SJCRH30 (cell line): ENCODE measurements around the gene CAPN10. TPM values are rescaled to one million over a fixed set of nuclear protein-coding genes. Genes with fewer than 3 reads are reported as not detected.

Experiments
- DNase-seq, 2 experiments: peaks; one replicate each; pipeline ENCODE4 v3.0.0-alpha.2; 2015 to 2020
- H3K27ac ChIP-seq: fragments of 250-450 bp; sonication (Bioruptor Pico); 2 replicates; pipeline ENCODE4 v1.5.1; 2020; ENCODE audit warnings: mild to moderate bottlenecking, moderate library complexity
- H3K27me3 ChIP-seq: fragments of 250-450 bp; sonication (Bioruptor Pico); 2 replicates; pipeline ENCODE4 v1.5.1; 2020; ENCODE audit warnings: mild to moderate bottlenecking, moderate library complexity
- H3K36me3 ChIP-seq: fragments of 250-450 bp; sonication (Bioruptor Pico); 2 replicates; pipeline ENCODE4 v1.5.1; 2020; ENCODE audit warnings: mild to moderate bottlenecking, moderate library complexity
- H3K4me1 ChIP-seq: fragments of 250-450 bp; sonication (Bioruptor Pico); 2 replicates; pipeline ENCODE4 v1.5.1; 2020; ENCODE audit warnings: mild to moderate bottlenecking, moderate library complexity
- H3K4me3 ChIP-seq: fragments of 250-450 bp; sonication (Bioruptor Pico); 2 replicates; pipeline ENCODE4 v1.5.1; 2020; ENCODE audit warnings: mild to moderate bottlenecking, moderate library complexity
- H3K9me3 ChIP-seq: fragments of 250-450 bp; sonication (Bioruptor Pico); replicated peaks from 2 replicates; pipeline ENCODE4 v1.5.1; 2020; ENCODE audit warnings: mild to moderate bottlenecking, moderate library complexity
- total RNA-seq: library from RNA; depleted of rRNA; stranded (reverse); fragments of >200 nt; shearing (Covaris generic); gene quantifications from 2 replicates; pipeline ENCODE4 v1.2.3, GENCODE V29; 2014; rRNA removed

Gene CAPN10
- total RNA-seq, 1 experiment from 2014 or later: 27.4 TPM

DNA sequence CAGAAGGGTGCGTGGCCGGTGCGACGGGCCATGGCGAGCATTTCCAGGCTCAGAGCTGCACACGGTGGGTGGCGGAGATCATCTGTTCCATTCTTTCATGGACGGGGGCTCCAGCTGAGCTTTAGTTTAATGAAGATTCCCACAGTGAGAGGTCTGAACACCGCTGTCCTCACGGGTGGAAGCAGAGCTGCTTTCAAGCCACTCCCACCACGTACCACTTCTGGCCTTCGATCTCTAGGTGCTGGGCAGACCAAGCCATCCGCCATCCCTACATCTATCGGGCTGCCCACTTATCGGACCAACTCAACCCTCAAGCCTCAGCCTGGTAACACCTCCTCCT, 57.2 kb downstream of the CAPN10 start:
- H3K4me3 ChIP-seq: no peak overlapping the region
- peaks cover 25% of the 10 kb centered on the region for H3K27me3 ChIP-seq

DNA sequence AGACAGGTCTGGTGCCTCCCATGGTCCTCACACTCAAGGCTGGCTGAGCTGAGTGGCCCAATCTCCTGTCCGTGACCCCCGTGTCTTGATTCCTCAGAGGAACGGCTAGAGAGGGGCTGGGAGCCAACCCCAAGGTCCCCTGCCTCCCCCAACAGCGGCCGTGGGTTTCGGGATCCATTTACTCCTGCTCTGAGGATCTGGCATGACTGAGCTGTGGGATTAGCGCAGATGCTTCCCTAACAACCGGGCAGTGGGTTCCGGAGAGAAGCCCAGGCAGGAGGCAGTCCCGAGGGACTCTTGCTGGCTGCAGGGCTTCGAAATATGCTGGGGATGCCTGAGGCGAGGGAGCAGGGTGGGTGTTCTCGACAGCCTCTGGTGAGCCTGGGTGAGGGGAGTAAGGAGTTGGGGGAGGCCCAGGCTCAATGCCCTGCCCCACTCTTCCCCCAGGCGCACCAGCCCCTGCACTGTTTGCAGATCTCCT, 57.7 kb downstream of the CAPN10 start:
- no peak overlapping the region for H3K27ac ChIP-seq
- H3K4me3 ChIP-seq: no peak overlapping the region
- no peaks in the 10 kb centered on the region for H3K9me3 ChIP-seq
- H3K4me1 ChIP-seq: peaks cover 21% of the 10 kb centered on the region
- no peaks in the 10 kb centered on the region for H3K36me3 ChIP-seq
- H3K27me3 ChIP-seq: peaks cover 26% of the 10 kb centered on the region
- peak; percentile 51 to 61 for DNase-seq

More for the DNA sequence above, 57.2 kb downstream of the CAPN10 start:
- Histone ChIP-seq H3K4me1 (peaks cover 17% of the 10 kb centered on the region), H3K36me3 (no peaks in the 10 kb centered on the region), H3K9me3 (no peaks in the 10 kb centered on the region), H3K27ac (no peak overlapping the region)
- DNase-seq: no peak

DNA sequence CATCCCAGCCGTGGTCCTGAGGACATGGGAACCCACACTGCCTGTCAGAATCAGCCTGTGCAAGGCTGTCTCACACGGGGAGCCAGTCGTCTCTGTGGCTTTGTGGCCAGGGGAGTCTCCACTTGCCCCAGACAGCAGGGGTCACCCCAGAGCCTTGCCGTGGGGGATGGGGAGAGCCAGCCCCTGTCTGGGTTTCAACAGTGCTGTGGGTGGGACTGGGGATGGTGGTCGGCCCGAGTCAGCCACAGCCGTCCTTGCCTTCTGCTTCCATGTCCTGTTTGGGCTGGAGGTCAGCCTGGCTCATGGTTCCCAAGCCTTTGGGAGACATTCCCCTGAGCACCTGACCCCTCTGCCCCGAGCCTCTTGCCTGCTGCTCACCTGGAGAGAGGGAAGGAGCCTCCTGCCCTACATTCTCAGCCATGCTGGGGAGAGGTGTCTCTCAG, 58.3 kb downstream of the CAPN10 start:
- no peak overlapping the region for H3K27ac ChIP-seq
- no peaks in the 10 kb centered on the region for H3K9me3 ChIP-seq
- peaks cover 31% of the 10 kb centered on the region for H3K27me3 ChIP-seq
- peaks cover 21% of the 10 kb centered on the region for H3K4me1 ChIP-seq
- no peak for DNase-seq
- H3K4me3 ChIP-seq: no peak overlapping the region
- H3K36me3 ChIP-seq: no peaks in the 10 kb centered on the region

DNA sequence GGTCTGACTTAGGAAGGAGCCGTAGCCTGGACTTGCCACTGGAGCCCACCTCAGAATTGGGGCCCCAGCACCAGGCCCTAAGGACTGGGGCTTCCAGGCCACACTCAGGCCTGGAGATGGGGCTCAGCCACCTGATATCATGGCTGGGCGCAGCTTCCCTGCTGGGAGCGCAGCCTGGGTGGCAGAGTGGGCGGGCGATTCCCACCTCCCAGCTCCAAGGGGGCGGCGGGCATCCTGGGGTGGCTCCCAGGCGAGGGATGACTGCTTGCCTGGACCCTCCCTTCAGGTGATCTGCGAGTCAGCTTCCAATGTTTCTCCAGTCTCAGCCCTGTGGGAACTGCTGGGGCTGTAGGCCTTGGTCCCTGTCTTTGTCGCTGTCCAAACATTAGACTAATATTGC, 58.8 kb downstream of the CAPN10 start:
- Histone ChIP-seq H3K27ac (no peak overlapping the region), H3K36me3 (no peaks in the 10 kb centered on the region), H3K9me3 (no peaks in the 10 kb centered on the region), H3K4me1 (peaks cover 21% of the 10 kb centered on the region), H3K4me3 (no peak overlapping the region), H3K27me3 (peaks cover 31% of the 10 kb centered on the region)
- no peak for DNase-seq

DNA sequence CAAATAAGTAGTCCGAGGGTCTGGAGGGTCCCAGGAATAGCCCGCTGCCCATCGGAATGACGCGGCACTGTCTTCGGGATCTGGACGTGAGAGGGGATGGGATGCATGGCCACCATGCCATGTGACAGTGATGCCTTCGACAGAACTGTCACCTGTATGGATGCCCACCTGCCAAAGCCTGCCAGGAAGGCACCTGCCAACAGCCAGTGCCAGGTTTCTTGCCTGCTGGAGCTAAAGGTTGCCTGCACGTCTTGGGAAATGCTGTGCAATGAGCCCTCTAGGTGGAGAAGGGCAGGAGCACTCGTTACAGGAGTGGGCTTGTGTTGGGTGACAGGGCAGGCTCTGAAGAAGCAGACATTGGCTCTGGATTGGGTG, 59.3 kb downstream of the CAPN10 start:
- peaks cover 21% of the 10 kb centered on the region for H3K4me1 ChIP-seq
- H3K27me3 ChIP-seq: peaks cover 31% of the 10 kb centered on the region
- no peak overlapping the region for H3K4me3 ChIP-seq
- DNase-seq: no peak
- no peak overlapping the region for H3K27ac ChIP-seq
- no peaks in the 10 kb centered on the region for H3K9me3 ChIP-seq
- no peaks in the 10 kb centered on the region for H3K36me3 ChIP-seq

DNA sequence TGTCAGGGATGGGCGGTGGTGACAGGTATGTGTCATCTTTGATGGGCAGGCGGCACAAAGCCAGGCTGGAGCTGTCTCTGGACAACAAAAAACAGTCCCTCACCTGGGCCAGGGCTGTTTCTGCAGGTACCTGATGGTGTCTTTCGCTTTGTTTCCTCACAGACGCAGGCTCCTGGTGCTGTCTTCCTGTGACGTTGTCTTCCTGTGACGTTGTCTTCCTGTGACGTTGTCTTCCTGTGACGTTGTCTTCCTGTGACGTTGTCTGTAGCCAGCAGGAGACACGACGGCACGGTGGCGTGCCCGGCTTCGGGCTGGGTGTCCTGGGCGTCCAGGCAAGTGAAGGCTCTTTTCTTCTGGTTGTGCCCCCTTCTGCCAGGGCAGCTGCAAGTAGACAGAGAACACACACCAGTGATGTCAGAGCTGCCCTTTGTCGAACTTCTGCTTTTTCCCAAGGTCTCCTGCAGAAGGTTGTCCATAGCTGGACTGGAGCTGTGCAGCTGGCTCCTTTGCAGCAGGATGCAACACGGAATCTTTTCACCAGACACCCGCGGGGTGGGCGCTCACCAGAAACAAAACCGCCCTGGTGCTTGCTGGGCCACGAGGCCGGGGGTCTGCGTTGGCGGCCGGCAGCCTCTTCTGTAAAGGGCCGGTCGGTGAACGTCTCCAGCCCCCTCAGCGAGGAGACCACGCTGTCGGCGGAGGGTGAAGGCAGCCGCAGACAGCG, 59.8 kb downstream of the CAPN10 start:
- 0 out of 2 replicates have a peak, but pooled peaks cover 2% of the 10 kb centered on the region for H3K9me3 ChIP-seq
- no peak for DNase-seq
- H3K27ac ChIP-seq: no peak overlapping the region
- no peak overlapping the region for H3K4me3 ChIP-seq
- no peaks in the 10 kb centered on the region for H3K36me3 ChIP-seq
- peaks cover 32% of the 10 kb centered on the region for H3K27me3 ChIP-seq
- peaks cover 21% of the 10 kb centered on the region for H3K4me1 ChIP-seq

DNA sequence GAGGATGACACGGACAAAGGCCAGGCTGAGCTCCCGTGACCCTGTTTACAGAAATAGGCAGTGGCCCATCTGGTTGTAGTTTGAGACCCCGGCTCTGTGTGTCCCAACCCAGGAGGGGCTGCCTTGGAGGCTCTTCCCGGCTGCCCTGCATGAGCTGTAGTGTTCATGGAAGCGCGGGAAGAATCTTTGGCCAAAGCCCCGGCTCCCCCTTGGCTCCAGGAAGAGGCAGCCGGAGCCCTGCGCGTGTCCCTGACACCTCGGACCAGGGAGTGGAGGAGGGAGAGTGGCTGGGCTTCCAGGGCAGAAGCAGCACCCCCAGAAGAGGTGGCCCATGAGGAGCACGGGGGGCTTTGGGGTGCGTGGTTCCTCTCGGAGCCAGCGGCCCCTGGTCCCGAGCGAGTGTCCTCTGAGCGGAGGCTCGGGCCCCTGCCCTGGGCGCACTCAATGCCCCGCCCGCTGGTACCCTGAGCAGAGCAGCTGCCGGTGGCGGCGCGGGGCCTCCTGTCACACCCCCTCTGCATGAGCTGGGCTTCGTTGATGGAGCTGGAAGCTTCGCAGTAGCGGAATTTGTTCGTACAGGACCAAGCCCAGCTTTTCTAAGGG, 60.5 kb downstream of the CAPN10 start:
- Histone ChIP-seq H3K9me3 (0 out of 2 replicates have a peak, but pooled peaks cover 3% of the 10 kb centered on the region), H3K4me3 (no peak overlapping the region), H3K4me1 (peaks cover 21% of the 10 kb centered on the region), H3K36me3 (no peaks in the 10 kb centered on the region), H3K27ac (no peak overlapping the region), H3K27me3 (peaks cover 35% of the 10 kb centered on the region)
- no peak for DNase-seq

DNA sequence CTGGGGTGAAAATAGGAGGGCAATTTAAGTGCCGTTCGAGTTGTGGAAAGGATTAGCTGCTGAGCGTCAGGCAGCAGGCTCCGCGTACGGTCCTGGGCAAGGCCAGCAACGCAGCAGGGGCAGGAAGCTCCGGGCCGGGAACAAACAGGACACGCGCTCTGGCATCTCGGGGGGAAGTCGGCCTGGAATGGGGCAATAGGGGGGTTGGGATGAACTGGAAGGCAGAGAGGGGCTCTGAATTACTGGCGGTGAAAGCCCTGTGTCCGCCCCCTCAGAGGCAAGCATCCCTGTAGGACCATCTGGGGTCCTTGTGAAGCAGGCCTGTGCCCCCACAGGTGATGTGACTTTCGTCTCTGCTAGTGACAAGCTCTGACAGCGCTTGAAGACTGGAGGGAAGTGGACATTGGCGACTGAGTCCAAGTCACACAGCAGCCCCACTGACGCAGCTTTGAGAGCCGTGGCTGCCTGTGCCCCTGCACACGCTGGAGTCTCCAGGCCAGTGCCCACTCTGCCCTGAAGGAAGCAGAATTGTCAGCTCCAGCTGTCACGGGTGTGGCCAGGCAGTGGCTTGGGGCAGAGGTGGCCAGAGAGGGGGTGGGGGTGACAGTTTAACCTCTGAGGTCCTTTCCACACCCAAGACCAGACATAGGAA, 61.1 kb downstream of the CAPN10 start:
- Histone ChIP-seq H3K9me3 (0 out of 2 replicates have a peak, but pooled peaks cover 3% of the 10 kb centered on the region), H3K27ac (no peak overlapping the region), H3K27me3 (peaks cover 35% of the 10 kb centered on the region), H3K4me3 (no peak overlapping the region), H3K4me1 (peaks cover 21% of the 10 kb centered on the region), H3K36me3 (no peaks in the 10 kb centered on the region)
- no peak for DNase-seq

DNA sequence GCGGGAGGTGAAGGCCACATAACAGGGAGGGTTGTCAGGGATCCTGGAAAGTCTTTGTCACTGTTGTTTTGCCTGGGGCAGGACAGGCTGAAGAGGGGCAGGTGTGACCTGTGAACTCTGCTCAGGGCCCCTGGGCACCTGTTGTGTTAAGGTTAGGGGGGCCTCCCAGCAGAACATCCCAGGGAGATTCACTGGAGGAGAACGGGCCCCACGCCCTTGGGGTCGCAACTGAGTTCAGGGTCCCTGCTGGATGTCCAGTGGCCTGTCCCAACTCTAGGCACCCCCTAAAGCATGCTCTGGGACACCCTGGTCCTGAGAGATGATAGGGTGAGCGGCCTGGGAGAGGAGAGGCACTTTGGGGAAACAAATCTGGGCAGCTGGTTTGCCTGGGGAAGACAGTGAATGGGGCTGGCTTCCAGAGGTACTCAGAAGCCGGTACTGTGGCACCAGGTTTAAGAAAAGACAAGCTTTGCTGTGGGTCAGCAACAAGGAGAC, 61.7 kb downstream of the CAPN10 start:
- 0 out of 2 replicates have a peak, but pooled peaks cover 3% of the 10 kb centered on the region for H3K9me3 ChIP-seq
- DNase-seq: peak in 1 of 2 experiments; percentile 26
- no peak overlapping the region for H3K4me3 ChIP-seq
- H3K27ac ChIP-seq: no peak overlapping the region
- H3K27me3 ChIP-seq: peaks cover 35% of the 10 kb centered on the region
- peaks cover 21% of the 10 kb centered on the region for H3K4me1 ChIP-seq
- no peaks in the 10 kb centered on the region for H3K36me3 ChIP-seq

Other genes starting within 250 kb of the CAPN10 start
- 73.9 and 78.1 TPM in 2 replicates for gene GPC1, start 151.1 kb upstream of the CAPN10 start, total RNA-seq
- gene ANKMY1, start 28.7 kb upstream of the CAPN10 start, total RNA-seq: 6.3 and 6.7 TPM in 2 replicates
- 9.3 and 11.3 TPM in 2 replicates for gene DUSP28, start 26.4 kb upstream of the CAPN10 start, total RNA-seq
- gene RNPEPL1, start 18.2 kb upstream of the CAPN10 start, total RNA-seq: 6.0 and 8.4 TPM in 2 replicates
- gene GPR35, start 38.7 kb downstream of the CAPN10 start, total RNA-seq: 0.04 and 0.30 TPM in 2 replicates
- not detected in 2 replicates for gene AQP12B, start 96.2 kb downstream of the CAPN10 start, total RNA-seq
- gene AQP12A, start 105.1 kb downstream of the CAPN10 start, total RNA-seq: not detected in 2 replicates
- 3.7 and 4.0 TPM in 2 replicates for gene KIF1A, start 233.5 kb downstream of the CAPN10 start, total RNA-seq